Anterior cingulate cortex (tissue), 58 donors: ENCODE results near the gene ELK4.
"Not testable (repeated sequence)": the region's sequence is repeated elsewhere in the genome, so short reads cannot be mapped to it uniquely, and the experiment has no call there.

Experiments used
- DNase-seq, 58 donors: peaks; one replicate each; lab custom pipeline; 2025; lab: John Stamatoyannopoulos, UW

ELK4 gene

GRCh38 chr1:205665201-205666045 is 33.6 kb upstream of the ELK4 start:
- no peak for DNase-seq

- DNase-seq = no peak
Observed at GRCh38 chr1:205664399-205665017, 32.7 kb upstream of the ELK4 start.

GRCh38 chr1:205663286-205663936 is 31.6 kb upstream of the ELK4 start:
- peak in 1 of 58 donors; percentile 18 for DNase-seq

- no peak for DNase-seq
Observed at GRCh38 chr1:205662791-205663190, 31.0 kb upstream of the ELK4 start.

- no peak for DNase-seq
Observed at GRCh38 chr1:205662135-205662738, 30.4 kb upstream of the ELK4 start.

- no peak for DNase-seq
Observed at GRCh38 chr1:205661429-205662134, 29.8 kb upstream of the ELK4 start.

GRCh38 chr1:205660361-205660760 is 28.6 kb upstream of the ELK4 start:
- no peak for DNase-seq

- peak in 56 of 58 donors; percentile 31 to 91 (median 72) for DNase-seq
Observed at GRCh38 chr1:205658943-205659581, 27.3 kb upstream of the ELK4 start.

- no peak for DNase-seq
Observed at GRCh38 chr1:205656236-205656635, 24.4 kb upstream of the ELK4 start.

GRCh38 chr1:205652984-205653383 is 21.2 kb upstream of the ELK4 start:
- DNase-seq = no peak

- no peak for DNase-seq
Observed at GRCh38 chr1:205650241-205650640, 18.4 kb upstream of the ELK4 start.

- DNase-seq = no peak
Observed at GRCh38 chr1:205645519-205645918, 13.7 kb upstream of the ELK4 start.

- DNase-seq = no peak
Observed at GRCh38 chr1:205642679-205643307, 11.0 kb upstream of the ELK4 start.

- no peak for DNase-seq
Observed at GRCh38 chr1:205639567-205639966, 7.8 kb upstream of the ELK4 start.

- DNase-seq = no peak
Observed at GRCh38 chr1:205637854-205638468, 6.2 kb upstream of the ELK4 start.

GRCh38 chr1:205636732-205637131 is 4.9 kb upstream of the ELK4 start:
- DNase-seq = peak in 1 of 58 donors; percentile 27

- DNase-seq = not testable (repeated sequence)
Observed at GRCh38 chr1:205636138-205636530, 4.3 kb upstream of the ELK4 start.

- no peak for DNase-seq
Observed at GRCh38 chr1:205633421-205633976, 1.7 kb upstream of the ELK4 start.
